Measurements from ENCODE around the gene CGNL1.

The CGNL1 gene

GRCh38 chr15:57476533-57476975, 100.2 kb downstream of the CGNL1 start:
- TF ChIP-seq EP300 (IDR thresholded peaks at IDR 0.05; ENCODE audit: borderline replicate concordance) (no peak), YY1 (IDR thresholded peaks at IDR 0.05; ENCODE audit: low read depth) (no peak), TEAD4 (IDR thresholded peaks at IDR 0.05) (no peak), FOXM1 (IDR thresholded peaks at IDR 0.05; ENCODE audit: borderline replicate concordance, low read depth) (no peak), RAD21 (IDR thresholded peaks at IDR 0.05; ENCODE audit: low read depth) (no peak), NFIC (IDR thresholded peaks at IDR 0.05) (no peak), ZBTB7A (IDR thresholded peaks at IDR 0.05; ENCODE audit: low read depth) (no peak), CEBPB (IDR thresholded peaks at IDR 0.05) (no peak), EGR1 (IDR thresholded peaks at IDR 0.05) (no peak), MAX (IDR thresholded peaks at IDR 0.05) (no peak), CREB1 (IDR thresholded peaks at IDR 0.05; ENCODE audit: low read depth) (no peak), USF1 (IDR thresholded peaks at IDR 0.05) (no peak), REST (IDR thresholded peaks at IDR 0.05; ENCODE audit: low read depth) (no peak), TAF1 (IDR thresholded peaks at IDR 0.05; ENCODE audit: low read depth) (no peak), TCF12 (IDR thresholded peaks at IDR 0.05; ENCODE audit: low read depth) (no peak)

GRCh38 chr15:57477736-57478522, 101.6 kb downstream of the CGNL1 start:
- no peak for TF ChIP-seq ZBTB7A (IDR thresholded peaks at IDR 0.05; ENCODE audit: low read depth)
- TF ChIP-seq EP300 (IDR thresholded peaks at IDR 0.05; ENCODE audit: borderline replicate concordance), result no peak
- TF ChIP-seq CREB1 (IDR thresholded peaks at IDR 0.05; ENCODE audit: low read depth), result no peak
- TF ChIP-seq CEBPB (IDR thresholded peaks at IDR 0.05), result no peak
- no peak for TF ChIP-seq NFIC (IDR thresholded peaks at IDR 0.05)
- TF ChIP-seq TCF12 (IDR thresholded peaks at IDR 0.05; ENCODE audit: low read depth), result no peak
- no peak for TF ChIP-seq REST (IDR thresholded peaks at IDR 0.05; ENCODE audit: low read depth)
- no peak for TF ChIP-seq RAD21 (IDR thresholded peaks at IDR 0.05; ENCODE audit: low read depth)
- no peak for TF ChIP-seq FOXM1 (IDR thresholded peaks at IDR 0.05; ENCODE audit: borderline replicate concordance, low read depth)
- TF ChIP-seq YY1 (IDR thresholded peaks at IDR 0.05; ENCODE audit: low read depth), result no peak

- TF ChIP-seq CREB1 (IDR thresholded peaks at IDR 0.05; ENCODE audit: low read depth), result no peak
- no peak for TF ChIP-seq ZBTB7A (IDR thresholded peaks at IDR 0.05; ENCODE audit: low read depth)
- TF ChIP-seq CEBPB (IDR thresholded peaks at IDR 0.05), result no peak
- no peak for TF ChIP-seq MAX (IDR thresholded peaks at IDR 0.05)
- no peak for TF ChIP-seq FOXM1 (IDR thresholded peaks at IDR 0.05; ENCODE audit: borderline replicate concordance, low read depth)
- TF ChIP-seq EP300 (IDR thresholded peaks at IDR 0.05; ENCODE audit: borderline replicate concordance), result no peak
Measured at GRCh38 chr15:57479005-57479404, 102.7 kb downstream of the CGNL1 start.

GRCh38 chr15:57481038-57481705, 104.9 kb downstream of the CGNL1 start:
- no peak for TF ChIP-seq USF1 (IDR thresholded peaks at IDR 0.05)
- no peak for TF ChIP-seq NFIC (IDR thresholded peaks at IDR 0.05)
- no peak for TF ChIP-seq REST (IDR thresholded peaks at IDR 0.05; ENCODE audit: low read depth)
- TF ChIP-seq EP300 (IDR thresholded peaks at IDR 0.05; ENCODE audit: borderline replicate concordance), result no peak
- TF ChIP-seq YY1 (IDR thresholded peaks at IDR 0.05; ENCODE audit: low read depth), result no peak
- no peak for TF ChIP-seq RAD21 (IDR thresholded peaks at IDR 0.05; ENCODE audit: low read depth)
- TF ChIP-seq FOXM1 (IDR thresholded peaks at IDR 0.05; ENCODE audit: borderline replicate concordance, low read depth), result no peak
- no peak for TF ChIP-seq TCF12 (IDR thresholded peaks at IDR 0.05; ENCODE audit: low read depth)
